Smooth muscle cell (in vitro differentiated cells): Measurements from ENCODE around the gene SYNE1. TPM values are rescaled to one million over a fixed set of nuclear protein-coding genes. Genes with fewer than 3 reads are reported as not detected.
A peak's percentile ranks its signal among the peaks of the same experiment; 100 is the strongest.

Source experiments
- DNase-seq: peaks from one replicate; lab custom pipeline; 2025; ENCODE audit not compliant: unreplicated experiment; lab: John Stamatoyannopoulos, UW
- H2AFZ ChIP-seq: fragments of 200-600 bp; sonication (generic); 2 replicates; pipeline ENCODE4 v1.6.0; 2016; ENCODE audit warnings: antibody characterized with exemption, low read depth, mild to moderate bottlenecking
- H3F3A ChIP-seq: fragments of 200-600 bp; sonication (generic); 2 replicates; pipeline ENCODE4 v1.6.0; 2017; ENCODE audit warnings: antibody characterized with exemption, low read depth
- H3K27ac ChIP-seq: fragments of 200-600 bp; sonication (generic); 2 replicates; pipeline ENCODE4 v1.5.1; 2016; ENCODE audit warnings: low read depth, mild to moderate bottlenecking
- H3K27me3 ChIP-seq: fragments of 200-600 bp; sonication (generic); 2 replicates; pipeline ENCODE4 v1.6.1; 2016; ENCODE audit warnings: low read depth, mild to moderate bottlenecking
- H3K36me3 ChIP-seq: fragments of 200-600 bp; sonication (generic); 2 replicates; pipeline ENCODE4 v1.5.1; 2016; ENCODE audit warnings: low read depth
- H3K4me1 ChIP-seq: fragments of 200-600 bp; sonication (generic); 2 replicates; pipeline ENCODE4 v1.5.1; 2016; ENCODE audit warnings: low read depth
- H3K4me2 ChIP-seq: fragments of 200-600 bp; sonication (generic); 2 replicates; pipeline ENCODE4 v1.6.0; 2016; ENCODE audit warnings: mild to moderate bottlenecking
- H3K4me3 ChIP-seq: fragments of 200-600 bp; sonication (generic); 2 replicates; pipeline ENCODE4 v1.5.1; 2016; ENCODE audit warnings: mild to moderate bottlenecking
- H3K79me2 ChIP-seq: fragments of 200-600 bp; sonication (generic); 2 replicates; pipeline ENCODE4 v1.6.0; 2016; ENCODE audit warnings: low read depth, mild to moderate bottlenecking
- H3K9ac ChIP-seq: fragments of 200-600 bp; sonication (generic); 2 replicates; pipeline ENCODE4 v1.6.0; 2016; ENCODE audit warnings: low read depth
- H3K9me3 ChIP-seq: fragments of 200-600 bp; sonication (generic); replicated peaks from 2 replicates; pipeline ENCODE4 v1.5.1; 2016; ENCODE audit warnings: low read depth
- H4K20me1 ChIP-seq: fragments of 200-600 bp; sonication (generic); 2 replicates; pipeline ENCODE4 v1.6.0; 2016; ENCODE audit warnings: low read depth
- CTCF ChIP-seq: fragments of 200-600 bp; sonication (generic); IDR thresholded peaks from 2 replicates; pipeline ENCODE4 v1.5.1; 2017; ENCODE audit warnings: borderline replicate concordance, mild to moderate bottlenecking, antibody characterized with exemption; ENCODE audit not compliant: insufficient read depth, poor library complexity, severe bottlenecking
- WGBS: methylation state at CpG from one replicate; pipeline ENCODE4 v1.1.7; 2016; ENCODE audit warnings: low lambda C conversion rate; 5-methylcytosine and 5-hydroxymethylcytosine counted together
- polyA plus RNA-seq: library from polyadenylated mRNA; unstranded; fragments of >200 nt; fragmentation: Nextera tagmentation; extraction: Ambion mirVana; gene quantifications from 2 replicates; pipeline ENCODE4 v1.2.1, GENCODE V29; 2016
- total RNA-seq: library from RNA; depleted of rRNA; stranded (reverse); fragments of >200 nt; gene quantifications from 2 replicates; pipeline ENCODE4 v1.2.3, GENCODE V29; 2014

SYNE1 gene
- total and polyA plus RNA-seq, 2 experiments from 2014 or later, result 18.2 to 56.2 TPM

- Histone ChIP-seq H4K20me1 (no peaks in the 10 kb centered on the region), H3K27me3 (no peaks in the 10 kb centered on the region), H2AFZ (no peak overlapping the region), H3K4me3 (no peak overlapping the region), H3K9me3 (no peaks in the 10 kb centered on the region), H3K4me1 (no peaks in the 10 kb centered on the region), H3K79me2 (no peaks in the 10 kb centered on the region), H3K36me3 (no peaks in the 10 kb centered on the region), H3F3A (no peaks in the 10 kb centered on the region), H3K27ac (no peak overlapping the region), H3K4me2 (no peak overlapping the region), H3K9ac (no peak overlapping the region)
- 3% methylated on average over 1 of the region's 1 CpG for WGBS
- TF ChIP-seq CTCF, result peak; percentile 36
- no peak for DNase-seq
Measured at GRCh38 chr6:152669895-152670294, 32.7 kb upstream of the SYNE1 start.

DNA sequence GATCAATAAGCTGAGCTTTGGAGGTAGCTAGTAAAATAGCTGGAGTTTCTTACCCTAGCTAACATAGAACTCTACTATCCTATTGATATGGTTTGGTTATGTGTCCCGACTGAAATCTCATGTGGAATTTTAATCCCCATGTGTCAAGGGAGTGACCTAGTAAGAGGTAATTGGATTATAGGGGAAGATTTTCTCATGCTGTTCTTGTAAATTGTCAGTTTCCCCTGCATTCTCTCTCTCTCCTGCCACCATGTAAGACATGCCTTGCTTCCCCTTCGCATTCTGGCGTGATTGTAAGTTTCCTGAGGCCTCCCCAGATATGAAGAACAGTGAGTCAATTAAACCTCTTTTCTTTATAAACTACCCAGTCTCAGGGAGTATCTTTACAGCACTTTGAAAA is 24.6 kb upstream of the SYNE1 start:
- no peak overlapping the region for H3K4me3 ChIP-seq
- no peaks in the 10 kb centered on the region for H3F3A ChIP-seq
- no peaks in the 10 kb centered on the region for H3K36me3 ChIP-seq
- no peaks in the 10 kb centered on the region for H4K20me1 ChIP-seq
- no peak overlapping the region for H3K4me2 ChIP-seq
- 95% methylated on average over 3 of the region's 3 CpGs for WGBS
- no peak overlapping the region for H3K9ac ChIP-seq
- no peaks in the 10 kb centered on the region for H3K9me3 ChIP-seq
- H2AFZ ChIP-seq, result no peak overlapping the region
- no peak for DNase-seq
- H3K4me1 ChIP-seq, result no peaks in the 10 kb centered on the region
- no peak for TF ChIP-seq CTCF
- no peaks in the 10 kb centered on the region for H3K79me2 ChIP-seq
- H3K27ac ChIP-seq, result no peak overlapping the region
- no peaks in the 10 kb centered on the region for H3K27me3 ChIP-seq

DNA sequence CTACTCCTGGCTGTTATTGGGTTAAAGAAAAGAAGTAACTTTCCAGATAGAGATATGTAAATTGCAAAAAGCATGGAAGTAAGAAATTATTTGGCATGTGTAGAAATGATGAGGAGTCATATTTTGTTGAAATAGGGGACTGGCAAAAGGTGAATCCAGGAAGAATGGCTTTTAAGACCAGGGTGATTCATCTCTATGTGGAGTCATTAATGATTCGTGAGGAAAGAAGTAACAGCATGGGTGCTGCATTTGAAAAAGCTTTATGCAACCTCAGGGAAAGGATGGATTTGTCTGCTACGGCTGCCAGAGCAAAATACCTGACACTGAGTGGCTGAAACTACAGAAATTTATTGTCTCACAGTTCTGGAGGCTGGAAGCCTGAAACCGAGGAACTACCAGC is 14.8 kb upstream of the SYNE1 start:
- no peak overlapping the region for H3K4me3 ChIP-seq

More for the DNA sequence above, 14.8 kb upstream of the SYNE1 start:
- 60% methylated on average over 3 of the region's 3 CpGs for WGBS
- no peaks in the 10 kb centered on the region for H4K20me1 ChIP-seq
- H2AFZ ChIP-seq, result no peak overlapping the region
- no peaks in the 10 kb centered on the region for H3F3A ChIP-seq
- no peak overlapping the region for H3K27ac ChIP-seq
- no peaks in the 10 kb centered on the region for H3K27me3 ChIP-seq
- no peaks in the 10 kb centered on the region for H3K36me3 ChIP-seq
- no peak overlapping the region for H3K9ac ChIP-seq
- TF ChIP-seq CTCF, result no peak
- no peaks in the 10 kb centered on the region for H3K4me1 ChIP-seq
- DNase-seq, result no peak
- H3K79me2 ChIP-seq, result no peaks in the 10 kb centered on the region
- H3K4me2 ChIP-seq, result no peak overlapping the region
- no peaks in the 10 kb centered on the region for H3K9me3 ChIP-seq
